H9 (cell line): ENCODE results near the gene NT5DC3. TPM values are rescaled to one million over a fixed set of nuclear protein-coding genes. Genes with fewer than 3 reads are reported as not detected.

Source experiments
- DNase-seq: peaks from one replicate; pipeline ENCODE4 v3.0.0-alpha.2; 2017
- H2AFZ ChIP-seq: one replicate; pipeline ENCODE4 v1.6.1; 2013; ENCODE audit warnings: mild to moderate bottlenecking, low read length, control low read depth, moderate library complexity
- H2AK5ac ChIP-seq: 2 replicates; pipeline ENCODE4 v1.6.1; 2013; ENCODE audit warnings: low read length, control low read depth, mixed read lengths; ENCODE audit not compliant: insufficient read length
- H2BK120ac ChIP-seq: one replicate; pipeline ENCODE4 v1.6.1; 2013; ENCODE audit warnings: low read depth, mild to moderate bottlenecking, low read length, control low read depth, inconsistent platforms; ENCODE audit not compliant: poor library complexity, severe bottlenecking
- H2BK12ac ChIP-seq: 2 replicates; pipeline ENCODE4 v1.6.1; 2013; ENCODE audit warnings: low read length, control low read depth, mixed read lengths, low read depth; ENCODE audit not compliant: insufficient read length
- H2BK15ac ChIP-seq: 2 replicates; pipeline ENCODE4 v1.6.1; 2013; ENCODE audit warnings: low read depth, low read length, control low read depth
- H2BK20ac ChIP-seq: one replicate; pipeline ENCODE4 v1.6.1; 2013; ENCODE audit warnings: low read depth, mild to moderate bottlenecking, low read length, control low read depth, inconsistent platforms; ENCODE audit not compliant: poor library complexity, severe bottlenecking
- H2BK5ac ChIP-seq: 2 replicates; pipeline ENCODE4 v1.6.1; 2013; ENCODE audit warnings: low read length, control low read depth, mixed read lengths; ENCODE audit not compliant: insufficient read length
- H3K14ac ChIP-seq: 2 replicates; pipeline ENCODE4 v1.6.1; 2013; ENCODE audit warnings: low read length, control low read depth; ENCODE audit not compliant: insufficient read depth
- H3K18ac ChIP-seq: 2 replicates; pipeline ENCODE4 v1.6.1; 2013; ENCODE audit warnings: low read depth, mild to moderate bottlenecking, mixed read lengths, low read length, control low read depth; ENCODE audit not compliant: insufficient read length
- H3K23ac ChIP-seq: 2 replicates; pipeline ENCODE4 v1.6.1; 2013; ENCODE audit warnings: low read length, control low read depth, mixed read lengths, low read depth; ENCODE audit not compliant: insufficient read length
- H3K23me2 ChIP-seq: 2 replicates; pipeline ENCODE4 v1.6.1; 2013; ENCODE audit warnings: low read depth, mild to moderate bottlenecking, mixed read lengths, low read length, control low read depth; ENCODE audit not compliant: insufficient read length, poor library complexity, severe bottlenecking
- H3K27ac ChIP-seq: 2 replicates; pipeline ENCODE4 v1.5.1; 2013; ENCODE audit warnings: low read length, control low read depth, mixed read lengths, low read depth; ENCODE audit not compliant: insufficient read length
- H3K27me3 ChIP-seq: 2 replicates; pipeline ENCODE4 v1.6.1; 2013; ENCODE audit warnings: low read length, control low read depth, inconsistent platforms; ENCODE audit not compliant: insufficient read depth
- H3K4ac ChIP-seq: 2 replicates; pipeline ENCODE4 v1.6.1; 2013; ENCODE audit warnings: low read depth, mild to moderate bottlenecking, control low read depth, inconsistent platforms, low read length, moderate library complexity
- H3K4me1 ChIP-seq: 2 replicates; pipeline ENCODE4 v1.6.1; 2013; ENCODE audit warnings: low read length, control low read depth, inconsistent platforms; ENCODE audit not compliant: insufficient read depth
- H3K4me2 ChIP-seq: 2 replicates; pipeline ENCODE4 v1.6.1; 2013; ENCODE audit warnings: low read length, control low read depth, mixed read lengths; ENCODE audit not compliant: insufficient read length, insufficient read depth
- H3K56ac ChIP-seq: 2 replicates; pipeline ENCODE4 v1.6.1; 2013; ENCODE audit warnings: low read depth, mild to moderate bottlenecking, mixed read lengths, low read length, control low read depth; ENCODE audit not compliant: insufficient read length
- H3K79me1 ChIP-seq: 2 replicates; pipeline ENCODE4 v1.6.1; 2013; ENCODE audit warnings: low read depth, mild to moderate bottlenecking, moderate library complexity, low read length, control low read depth, inconsistent platforms; ENCODE audit not compliant: insufficient read depth, poor library complexity, severe bottlenecking
- H3K79me2 ChIP-seq: 2 replicates; pipeline ENCODE4 v1.6.1; 2013; ENCODE audit warnings: low read length, control low read depth, inconsistent platforms; ENCODE audit not compliant: insufficient read depth
- H3K9ac ChIP-seq: 2 replicates; pipeline ENCODE4 v1.6.1; 2013; ENCODE audit warnings: low read length, control low read depth, mixed read lengths; ENCODE audit not compliant: insufficient read length; ENCODE audit errors: extremely low read depth
- H3K9me3 ChIP-seq: one replicate; pipeline ENCODE4 v1.6.1; 2013; ENCODE audit warnings: low read depth, low read length, inconsistent platforms; ENCODE audit not compliant: control insufficient read depth
- H3T11ph ChIP-seq: one replicate; pipeline ENCODE4 v1.6.1; 2013; ENCODE audit warnings: mild to moderate bottlenecking, low read length, control low read depth, inconsistent platforms
- H4K20me1 ChIP-seq: one replicate; pipeline ENCODE4 v1.6.1; 2013; ENCODE audit not compliant: control insufficient read depth, insufficient read length, insufficient read depth
- H4K5ac ChIP-seq: 2 replicates; pipeline ENCODE4 v1.6.1; 2013; ENCODE audit warnings: low read depth, mild to moderate bottlenecking, mixed read lengths, low read length, control low read depth; ENCODE audit not compliant: insufficient read length
- H4K8ac ChIP-seq: replicated peaks from 2 replicates; pipeline ENCODE4 v1.6.1; 2013; ENCODE audit warnings: low read length, control low read depth, mixed read lengths, low read depth; ENCODE audit not compliant: insufficient read length
- H4K91ac ChIP-seq: 2 replicates; pipeline ENCODE4 v1.6.1; 2013; ENCODE audit warnings: low read depth, mild to moderate bottlenecking, moderate library complexity, mixed read lengths, low read length, control low read depth; ENCODE audit not compliant: insufficient read length
- H3K27ac Mint-ChIP-seq, 3 experiments: 2 replicates in 2 of 3; 3 replicates in 1 of 3; pipeline ENCODE4 v1.8.0; 2020 to 2021; ENCODE audit warnings: mixed read lengths in 3 of 3, mild to moderate bottlenecking in 1 of 3, moderate library complexity in 1 of 3
- H3K27me3 Mint-ChIP-seq: 2 replicates; pipeline ENCODE4 v1.8.0; 2021; ENCODE audit warnings: low read depth, mild to moderate bottlenecking, moderate library complexity, mixed read lengths
- H3K36me3 Mint-ChIP-seq, 3 experiments: 2 replicates in 2 of 3; 3 replicates in 1 of 3; pipeline ENCODE4 v1.8.0; 2020 to 2021; ENCODE audit warnings: low read depth in 3 of 3, mixed read lengths in 3 of 3; ENCODE audit not compliant: insufficient read depth in 1 of 3
- H3K4me1 Mint-ChIP-seq, 2 experiments: 2 replicates each; pipeline ENCODE4 v1.8.0; 2020; ENCODE audit warnings: mixed read lengths in 2 of 2
- H3K4me3 Mint-ChIP-seq, 2 experiments: 2 replicates in 1 of 2; 3 replicates in 1 of 2; pipeline ENCODE4 v1.8.0; 2020 to 2021; ENCODE audit warnings: mild to moderate bottlenecking in 2 of 2, mixed read lengths in 2 of 2, moderate library complexity in 1 of 2
- H3K9me3 Mint-ChIP-seq, 2 experiments: 2 replicates in 1 of 2; 3 replicates in 1 of 2; pipeline ENCODE4 v1.8.0; 2020; ENCODE audit warnings: mild to moderate bottlenecking in 2 of 2, mixed read lengths in 2 of 2, moderate library complexity in 1 of 2
- CTCF ChIP-seq: fragments of 200-600 bp; sonication (generic); conservative IDR thresholded peaks from 3 replicates; pipeline ENCODE4 v1.8.0; 2021; ENCODE audit warnings: antibody characterized with exemption, mild to moderate bottlenecking
- WGBS: extraction: QIAGEN DNeasy Blood & Tissue Kit; methylation state at CpG from one replicate; pipeline ENCODE4 v1.1.7; 2013; ENCODE audit warnings: missing lambda C conversion rate, low lambda C conversion rate, mixed read lengths; ENCODE audit not compliant: insufficient read length; ENCODE audit errors: extremely low coverage; 5-methylcytosine and 5-hydroxymethylcytosine counted together
- total RNA-seq: library from RNA; stranded (reverse); gene quantifications from 2 replicates; pipeline ENCODE4 v1.2.1, GENCODE V29; 2021

The NT5DC3 gene
- total RNA-seq, 1 experiment from 2014 or later: 13.6 TPM

GRCh38 chr12:103807561-103808238 lies 33.3 kb downstream of the NT5DC3 start:
- Histone ChIP-seq H4K5ac (no peak overlapping the region), H4K91ac (no peak overlapping the region), H3K14ac (no peak overlapping the region), H3K9me3 (no peaks in the 10 kb centered on the region), H3K27me3 (no peaks in the 10 kb centered on the region), H3K79me1 (peaks cover 3% of the 10 kb centered on the region), H3K23me2 (no peaks in the 10 kb centered on the region), H2BK120ac (no peak overlapping the region), H2BK12ac (no peak overlapping the region), H3K9ac (no peak overlapping the region), H3K18ac (no peak overlapping the region), H3K4me1 (no peaks in the 10 kb centered on the region; the same call in 1 of the 2 replicates), H3K4ac (no peak overlapping the region), H3T11ph (no peak overlapping the region), H4K20me1 (no peaks in the 10 kb centered on the region), H3K56ac (no peak overlapping the region), H3K4me2 (no peak overlapping the region), H2BK20ac (no peak overlapping the region), H2BK15ac (no peak overlapping the region), H3K79me2 (no peaks in the 10 kb centered on the region), H2AFZ (no peak overlapping the region), H2BK5ac (no peak overlapping the region), H2AK5ac (no peak overlapping the region), H3K23ac (no peak overlapping the region), H3K27ac (no peak overlapping the region), H4K8ac (no peak overlapping the region)
- TF ChIP-seq CTCF: no peak
- no peak overlapping the region for H3K4me3 Mint-ChIP-seq
- peak overlapping the region in 2 of 3 experiments; percentile 19 to 29; a peak in 3 of 7 replicates for H3K27ac Mint-ChIP-seq
- peaks cover 4 to 23% (median 7%) of the 10 kb centered on the region in 3 experiments; a peak in 5 of 7 replicates for H3K36me3 Mint-ChIP-seq
- WGBS: no CpG with 5 or more reads among the region's 9 CpGs
- DNase-seq: no peak
- no peaks in the 10 kb centered on the region for H3K27me3 Mint-ChIP-seq
- no peaks in the 10 kb centered on the region for H3K9me3 Mint-ChIP-seq
- peaks cover 7 to 10% of the 10 kb centered on the region in 2 experiments for H3K4me1 Mint-ChIP-seq
